GM23338 (cell line): ENCODE results near the gene EFHC2.

Source experiments
- CREB1 ChIP-seq: fragments of 250-450 bp; sonication (Bioruptor Pico); IDR thresholded peaks from 2 replicates; pipeline ENCODE4 v1.5.0; 2020; ENCODE audit warnings: low read depth, mild to moderate bottlenecking, moderate library complexity
- CTCF ChIP-seq, 2 experiments: fragments of 200-600 bp in 1 of 2; sonication (generic) in 1 of 2; conservative IDR thresholded peaks; 2 replicates each; pipeline versions ENCODE4 v1.5.1 to v1.6.1; 2016 to 2017; ENCODE audit warnings: antibody characterized with exemption in 2 of 2, low read depth in 2 of 2, mild to moderate bottlenecking in 2 of 2, moderate library complexity in 1 of 2
- ETS1 ChIP-seq: IDR thresholded peaks from 2 replicates; pipeline ENCODE4 v1.6.1; 2016; ENCODE audit warnings: antibody characterized with exemption
- EZH2 ChIP-seq: fragments of 200-600 bp; sonication (generic); IDR thresholded peaks from one replicate; pipeline ENCODE4 v1.8.0; 2017; ENCODE audit warnings: antibody characterized with exemption, mild to moderate bottlenecking, low read depth; ENCODE audit not compliant: unreplicated experiment
- EZH2phosphoT487 ChIP-seq: fragments of 200-600 bp; sonication (generic); IDR thresholded peaks from one replicate; pipeline ENCODE4 v1.8.1; 2018; ENCODE audit warnings: antibody characterized with exemption; ENCODE audit not compliant: unreplicated experiment
- JUNB ChIP-seq: IDR thresholded peaks from one replicate; pipeline ENCODE4 v1.6.1; 2016; ENCODE audit warnings: antibody characterized with exemption; ENCODE audit not compliant: unreplicated experiment
- NANOG ChIP-seq: IDR thresholded peaks from 2 replicates; pipeline ENCODE4 v1.6.1; 2016; ENCODE audit warnings: antibody characterized with exemption, borderline replicate concordance
- POLR2AphosphoS5 ChIP-seq: IDR thresholded peaks from 2 replicates; pipeline ENCODE4 v1.6.1; 2016; ENCODE audit warnings: antibody characterized with exemption, low read depth
- STAT1 ChIP-seq: IDR thresholded peaks from one replicate; pipeline ENCODE4 v1.6.1; 2016; ENCODE audit warnings: antibody characterized with exemption; ENCODE audit not compliant: unreplicated experiment
- ZNF114 ChIP-seq: fragments of 250-450 bp; sonication (Bioruptor Pico); IDR thresholded peaks from 2 replicates; pipeline ENCODE4 v1.5.0; 2020; ENCODE audit warnings: mild to moderate bottlenecking, moderate library complexity
- ZNF331 ChIP-seq: fragments of 250-450 bp; sonication (Bioruptor Pico); IDR thresholded peaks from 2 replicates; pipeline ENCODE4 v1.5.0; 2020; ENCODE audit warnings: low read depth, mild to moderate bottlenecking, moderate library complexity
- ZNF462 ChIP-seq: fragments of 250-450 bp; sonication (Bioruptor Pico); IDR thresholded peaks from 2 replicates; pipeline ENCODE4 v1.5.0; 2020; ENCODE audit warnings: mild to moderate bottlenecking, moderate library complexity
- TF ChIP-seq, protein P1 (sequence below): IDR thresholded peaks from one replicate; pipeline ENCODE4 v1.6.1; 2018; ENCODE audit warnings: antibody characterized with exemption; ENCODE audit not compliant: unreplicated experiment

- no peak for TF ChIP-seq POLR2AphosphoS5
- TF ChIP-seq CTCF (conservative IDR thresholded peaks at IDR 0.05; ENCODE audit: low read depth in 2 of 2), result peak in 1 of 2 experiments; percentile 34; a peak in 2 of 4 replicates
- TF ChIP-seq EZH2, result no peak
- TF ChIP-seq, protein P1, sequence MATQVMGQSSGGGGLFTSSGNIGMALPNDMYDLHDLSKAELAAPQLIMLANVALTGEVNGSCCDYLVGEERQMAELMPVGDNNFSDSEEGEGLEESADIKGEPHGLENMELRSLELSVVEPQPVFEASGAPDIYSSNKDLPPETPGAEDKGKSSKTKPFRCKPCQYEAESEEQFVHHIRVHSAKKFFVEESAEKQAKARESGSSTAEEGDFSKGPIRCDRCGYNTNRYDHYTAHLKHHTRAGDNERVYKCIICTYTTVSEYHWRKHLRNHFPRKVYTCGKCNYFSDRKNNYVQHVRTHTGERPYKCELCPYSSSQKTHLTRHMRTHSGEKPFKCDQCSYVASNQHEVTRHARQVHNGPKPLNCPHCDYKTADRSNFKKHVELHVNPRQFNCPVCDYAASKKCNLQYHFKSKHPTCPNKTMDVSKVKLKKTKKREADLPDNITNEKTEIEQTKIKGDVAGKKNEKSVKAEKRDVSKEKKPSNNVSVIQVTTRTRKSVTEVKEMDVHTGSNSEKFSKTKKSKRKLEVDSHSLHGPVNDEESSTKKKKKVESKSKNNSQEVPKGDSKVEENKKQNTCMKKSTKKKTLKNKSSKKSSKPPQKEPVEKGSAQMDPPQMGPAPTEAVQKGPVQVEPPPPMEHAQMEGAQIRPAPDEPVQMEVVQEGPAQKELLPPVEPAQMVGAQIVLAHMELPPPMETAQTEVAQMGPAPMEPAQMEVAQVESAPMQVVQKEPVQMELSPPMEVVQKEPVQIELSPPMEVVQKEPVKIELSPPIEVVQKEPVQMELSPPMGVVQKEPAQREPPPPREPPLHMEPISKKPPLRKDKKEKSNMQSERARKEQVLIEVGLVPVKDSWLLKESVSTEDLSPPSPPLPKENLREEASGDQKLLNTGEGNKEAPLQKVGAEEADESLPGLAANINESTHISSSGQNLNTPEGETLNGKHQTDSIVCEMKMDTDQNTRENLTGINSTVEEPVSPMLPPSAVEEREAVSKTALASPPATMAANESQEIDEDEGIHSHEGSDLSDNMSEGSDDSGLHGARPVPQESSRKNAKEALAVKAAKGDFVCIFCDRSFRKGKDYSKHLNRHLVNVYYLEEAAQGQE, result no peak
- TF ChIP-seq EZH2phosphoT487, result no peak
- TF ChIP-seq CREB1 (CRISPR knock-in tag), result no peak
- TF ChIP-seq ZNF331, result no peak
- TF ChIP-seq STAT1, result no peak
- no peak for TF ChIP-seq NANOG
- TF ChIP-seq ETS1, result no peak
- TF ChIP-seq JUNB, result no peak
- TF ChIP-seq ZNF462 (CRISPR knock-in tag), result no peak
- no peak for TF ChIP-seq ZNF114
Measured at GRCh38 chrX:44303119-44303518, 40.4 kb downstream of the EFHC2 start.
